ENCODE measurements around the gene RAB40C.

DNA sequence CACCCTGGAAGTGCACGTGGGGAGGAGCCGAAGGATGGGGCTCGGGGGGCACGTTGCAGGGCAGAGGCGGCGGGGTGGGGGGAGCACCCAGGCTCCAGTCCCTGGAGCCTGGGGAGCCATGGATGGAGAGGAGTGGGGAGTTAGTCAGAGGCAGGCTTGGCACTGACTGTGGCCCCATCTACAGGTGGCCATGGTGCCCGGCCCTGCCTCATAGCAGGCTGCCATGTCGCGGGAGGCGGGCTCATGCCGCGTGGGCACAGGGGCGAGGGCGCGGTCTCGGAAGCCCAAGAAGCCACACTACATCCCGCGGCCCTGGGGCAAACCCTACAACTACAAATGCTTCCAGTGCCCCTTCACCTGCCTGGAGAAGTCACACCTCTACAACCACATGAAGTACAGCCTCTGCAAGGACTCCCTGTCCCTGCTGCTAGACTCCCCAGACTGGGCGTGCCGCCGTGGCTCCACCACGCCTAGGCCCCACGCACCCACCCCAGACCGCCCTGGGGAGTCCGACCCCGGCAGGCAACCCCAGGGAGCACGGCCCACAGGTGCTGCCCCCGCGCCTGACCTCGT, 26.7 kb upstream of the RAB40C start:
- TF ChIP-seq, protein P1, sequence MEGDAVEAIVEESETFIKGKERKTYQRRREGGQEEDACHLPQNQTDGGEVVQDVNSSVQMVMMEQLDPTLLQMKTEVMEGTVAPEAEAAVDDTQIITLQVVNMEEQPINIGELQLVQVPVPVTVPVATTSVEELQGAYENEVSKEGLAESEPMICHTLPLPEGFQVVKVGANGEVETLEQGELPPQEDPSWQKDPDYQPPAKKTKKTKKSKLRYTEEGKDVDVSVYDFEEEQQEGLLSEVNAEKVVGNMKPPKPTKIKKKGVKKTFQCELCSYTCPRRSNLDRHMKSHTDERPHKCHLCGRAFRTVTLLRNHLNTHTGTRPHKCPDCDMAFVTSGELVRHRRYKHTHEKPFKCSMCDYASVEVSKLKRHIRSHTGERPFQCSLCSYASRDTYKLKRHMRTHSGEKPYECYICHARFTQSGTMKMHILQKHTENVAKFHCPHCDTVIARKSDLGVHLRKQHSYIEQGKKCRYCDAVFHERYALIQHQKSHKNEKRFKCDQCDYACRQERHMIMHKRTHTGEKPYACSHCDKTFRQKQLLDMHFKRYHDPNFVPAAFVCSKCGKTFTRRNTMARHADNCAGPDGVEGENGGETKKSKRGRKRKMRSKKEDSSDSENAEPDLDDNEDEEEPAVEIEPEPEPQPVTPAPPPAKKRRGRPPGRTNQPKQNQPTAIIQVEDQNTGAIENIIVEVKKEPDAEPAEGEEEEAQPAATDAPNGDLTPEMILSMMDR (IDR thresholded peaks at IDR 0.05): no peak
- TF ChIP-seq POLR2A (IDR thresholded peaks at IDR 0.05): no peak

All from lower leg skin (tissue), 3 donors.